ENCODE measurements around the gene SORBS1. TPM values are rescaled to one million over a fixed set of nuclear protein-coding genes. Genes with fewer than 3 reads are reported as not detected.

Gene SORBS1
- total RNA-seq, 2 donors from 2014 or later = 16.7 to 17.9 TPM

- Histone ChIP-seq H3K36me3 (ENCODE audit: control insufficient read depth, insufficient read depth, low read length) (no peaks in the 10 kb centered on the region), H3K27me3 (ENCODE audit: control insufficient read depth, insufficient read depth, low read length, poor library complexity, severe bottlenecking) (peaks cover 2% of the 10 kb centered on the region), H3K4me3 (ENCODE audit: low read length) (no peak overlapping the region), H3K9ac (ENCODE audit: extremely low read depth, low read length, poor library complexity, severe bottlenecking) (no peak overlapping the region), H3K4me1 (ENCODE audit: control insufficient read depth, insufficient read depth, low read length) (no peaks in the 10 kb centered on the region), H3K27ac (ENCODE audit: low read depth, low read length) (no peak overlapping the region), H3K9me3 (ENCODE audit: control insufficient read depth, low read length) (no peaks in the 10 kb centered on the region)
- Mint-ChIP-seq H3K27me3 (ENCODE audit: insufficient read depth) (peaks cover 5% of the 10 kb centered on the region), H3K4me1 (peaks cover 4% of the 10 kb centered on the region), H3K36me3 (ENCODE audit: low read depth) (no peaks in the 10 kb centered on the region), H3K9me3 (no peaks in the 10 kb centered on the region), H3K27ac (no peak overlapping the region), H3K4me3 (no peak overlapping the region)
- 84 to 100% methylated on average over 5 to 7 of the region's 7 CpGs for WGBS, 2 experiments (ENCODE audit: insufficient coverage in 1 of 2, insufficient read length in 1 of 2)
- no peak for TF ChIP-seq CTCF (conservative IDR thresholded peaks at IDR 0.05)
- no peak for DNase-seq
Measured at GRCh38 chr10:95565336-95565735, 4.2 kb upstream of the SORBS1 start.

GRCh38 chr10:95564291-95564690, 3.1 kb upstream of the SORBS1 start:
- WGBS, 2 experiments (ENCODE audit: insufficient coverage in 1 of 2, insufficient read length in 1 of 2) = 94 to 95% methylated on average over 3 to 7 of the region's 7 CpGs
- no peaks in the 10 kb centered on the region for H3K36me3 Mint-ChIP-seq (ENCODE audit: low read depth)
- H3K9ac ChIP-seq (ENCODE audit: extremely low read depth, low read length, poor library complexity, severe bottlenecking) = no peak overlapping the region

GRCh38 chr10:95562341-95562965, 1.3 kb upstream of the SORBS1 start:
- Histone ChIP-seq H3K9me3 (ENCODE audit: control insufficient read depth, low read length) (no peaks in the 10 kb centered on the region), H3K27ac (ENCODE audit: low read depth, low read length) (no peak overlapping the region), H3K36me3 (ENCODE audit: control insufficient read depth, insufficient read depth, low read length) (no peaks in the 10 kb centered on the region), H3K4me1 (ENCODE audit: control insufficient read depth, insufficient read depth, low read length) (peaks cover 6% of the 10 kb centered on the region), H3K4me3 (ENCODE audit: low read length) (no peak overlapping the region), H3K27me3 (ENCODE audit: control insufficient read depth, insufficient read depth, low read length, poor library complexity, severe bottlenecking) (peaks cover 12% of the 10 kb centered on the region), H3K9ac (ENCODE audit: extremely low read depth, low read length, poor library complexity, severe bottlenecking) (no peak overlapping the region)
- H3K9me3 Mint-ChIP-seq = no peaks in the 10 kb centered on the region
- no peak for DNase-seq
- peak overlapping the region; percentile 91 for H3K4me3 Mint-ChIP-seq
- WGBS, 2 experiments (ENCODE audit: insufficient coverage in 1 of 2, insufficient read length in 1 of 2) = 82 to 85% methylated on average over 7 of the region's 7 CpGs
- TF ChIP-seq CTCF (conservative IDR thresholded peaks at IDR 0.05) = no peak
- peaks cover 10% of the 10 kb centered on the region for H3K27me3 Mint-ChIP-seq (ENCODE audit: insufficient read depth)
- H3K4me1 Mint-ChIP-seq = peaks cover 30% of the 10 kb centered on the region
- H3K36me3 Mint-ChIP-seq (ENCODE audit: low read depth) = no peaks in the 10 kb centered on the region
- no peak overlapping the region for H3K27ac Mint-ChIP-seq

More at GRCh38 chr10:95564291-95564690, 3.1 kb upstream of the SORBS1 start:
- H3K9me3 Mint-ChIP-seq = no peaks in the 10 kb centered on the region
- Histone ChIP-seq H3K27me3 (ENCODE audit: control insufficient read depth, insufficient read depth, low read length, poor library complexity, severe bottlenecking) (peaks cover 12% of the 10 kb centered on the region), H3K36me3 (ENCODE audit: control insufficient read depth, insufficient read depth, low read length) (no peaks in the 10 kb centered on the region), H3K4me1 (ENCODE audit: control insufficient read depth, insufficient read depth, low read length) (peaks cover 4% of the 10 kb centered on the region), H3K9me3 (ENCODE audit: control insufficient read depth, low read length) (no peaks in the 10 kb centered on the region), H3K4me3 (ENCODE audit: low read length) (no peak overlapping the region), H3K27ac (ENCODE audit: low read depth, low read length) (no peak overlapping the region)
- H3K4me3 Mint-ChIP-seq = no peak overlapping the region
- H3K27ac Mint-ChIP-seq = peak overlapping the region; percentile 20
- no peak for DNase-seq
- H3K4me1 Mint-ChIP-seq = peaks cover 12% of the 10 kb centered on the region
- TF ChIP-seq CTCF (conservative IDR thresholded peaks at IDR 0.05) = no peak
- H3K27me3 Mint-ChIP-seq (ENCODE audit: insufficient read depth) = peaks cover 10% of the 10 kb centered on the region

Measured in endodermal cell (in vitro differentiated cells).